HEK293 (cell line): ENCODE measurements around the gene SYNPO2.
"Not testable (repeated sequence)": the region's sequence is repeated elsewhere in the genome, so short reads cannot be mapped to it uniquely, and the experiment has no call there.

ENCODE experiments used
- CTCF ChIA-PET: fragments of 350-600 bp; formaldehyde crosslinking; extraction: SDS; loops from one replicate; lab custom pipeline; 2021; ENCODE audit warnings: antibody characterized with exemption; lab: Yijun Ruan, JAX
- POLR2A ChIA-PET: fragments of 300-600 bp; formaldehyde crosslinking; extraction: SDS; loops from one replicate; lab custom pipeline; 2020; ENCODE audit warnings: antibody characterized with exemption, inconsistent platforms; lab: Yijun Ruan, JAX
- H3K27ac ChIP-seq: fragments of 200-500 bp; sonication (Bioruptor generic); 2 replicates; pipeline ENCODE4 v1.5.1; 2014; ENCODE audit warnings: low read depth, low read length, control low read depth, inconsistent platforms; ENCODE audit errors: extremely low read depth
- H3K36me3 ChIP-seq, 2 experiments: fragments of 200-500 bp in 1 of 2; sonication (Bioruptor generic) in 1 of 2; 1 replicate in 1 of 2; 2 replicates in 1 of 2; pipeline ENCODE4 v1.5.1; 2014 to 2017; ENCODE audit warnings: inconsistent platforms in 2 of 2, low read length in 2 of 2; ENCODE audit not compliant: control insufficient read depth in 2 of 2, insufficient read depth in 1 of 2
- H3K4me1 ChIP-seq: fragments of 200-500 bp; sonication (Bioruptor generic); 2 replicates; pipeline ENCODE4 v1.5.1; 2014; ENCODE audit warnings: mild to moderate bottlenecking, low read length, inconsistent platforms; ENCODE audit not compliant: control insufficient read depth, insufficient read depth
- H3K4me3 ChIP-seq: 2 replicates; pipeline ENCODE4 v1.5.1; 2011; ENCODE audit warnings: low read depth, mild to moderate bottlenecking, control low read depth, low read length, moderate library complexity
- H3K9me3 ChIP-seq: fragments of 200-500 bp; sonication (Bioruptor generic); 2 replicates; pipeline ENCODE4 v1.5.1; 2014; ENCODE audit warnings: low read depth, low read length, inconsistent platforms; ENCODE audit not compliant: control insufficient read depth, insufficient read depth
- ATF2 ChIP-seq: fragments of 450-650 bp; formaldehyde crosslinking; IDR thresholded peaks from 2 replicates; pipeline ENCODE4 v1.5.1; 2016; ENCODE audit warnings: missing biosample characterization, missing genetic modification characterization, low read depth
- GLIS1 ChIP-seq: fragments of 450-650 bp; formaldehyde crosslinking; IDR thresholded peaks from 2 replicates; pipeline ENCODE4 v1.5.1; 2016; ENCODE audit warnings: missing biosample characterization, missing genetic modification characterization
- INSM2 ChIP-seq: fragments of 450-650 bp; formaldehyde crosslinking; IDR thresholded peaks from 2 replicates; pipeline ENCODE4 v1.5.1; 2016; ENCODE audit warnings: missing biosample characterization, missing genetic modification characterization
- MZF1 ChIP-seq: fragments of 450-650 bp; formaldehyde crosslinking; IDR thresholded peaks from 2 replicates; pipeline ENCODE4 v1.5.1; 2017; ENCODE audit warnings: missing biosample characterization, missing genetic modification characterization, borderline replicate concordance
- SP7 ChIP-seq: fragments of 450-650 bp; formaldehyde crosslinking; IDR thresholded peaks from 2 replicates; pipeline ENCODE4 v1.5.1; 2016; ENCODE audit warnings: missing biosample characterization, missing genetic modification characterization
- WT1 ChIP-seq: fragments of 450-650 bp; formaldehyde crosslinking; IDR thresholded peaks from 2 replicates; pipeline ENCODE4 v1.5.1; 2016; ENCODE audit warnings: missing biosample characterization, missing genetic modification characterization
- YY1 ChIP-seq: fragments of 450-650 bp; formaldehyde crosslinking; IDR thresholded peaks from 2 replicates; pipeline ENCODE4 v1.5.1; 2018; ENCODE audit warnings: missing biosample characterization, missing genetic modification characterization
- ZNF146 ChIP-seq: fragments of 450-650 bp; formaldehyde crosslinking; IDR thresholded peaks from 2 replicates; pipeline ENCODE4 v1.5.1; 2016; ENCODE audit warnings: missing biosample characterization, missing genetic modification characterization
- ZNF2 ChIP-seq: fragments of 450-650 bp; formaldehyde crosslinking; IDR thresholded peaks from 2 replicates; pipeline ENCODE4 v1.5.1; 2016; ENCODE audit warnings: missing biosample characterization, missing genetic modification characterization
- ZNF223 ChIP-seq: fragments of 450-650 bp; formaldehyde crosslinking; IDR thresholded peaks from 2 replicates; pipeline ENCODE4 v1.5.1; 2016; ENCODE audit warnings: missing biosample characterization, missing genetic modification characterization
- ZNF423 ChIP-seq: fragments of 450-650 bp; formaldehyde crosslinking; IDR thresholded peaks from 2 replicates; pipeline ENCODE4 v1.5.1; 2016; ENCODE audit warnings: missing biosample characterization, missing genetic modification characterization
- ZNF529 ChIP-seq: fragments of 450-650 bp; formaldehyde crosslinking; IDR thresholded peaks from 2 replicates; pipeline ENCODE4 v1.5.1; 2017; ENCODE audit warnings: missing genetic modification characterization, missing biosample characterization; ENCODE audit not compliant: insufficient replicate concordance
- ZNF549 ChIP-seq: fragments of 450-650 bp; IDR thresholded peaks from 2 replicates; pipeline ENCODE4 v1.5.1; 2018; ENCODE audit warnings: missing biosample characterization, missing genetic modification characterization, mild to moderate bottlenecking, inconsistent platforms, moderate library complexity
- ZNF664 ChIP-seq: fragments of 450-650 bp; formaldehyde crosslinking; IDR thresholded peaks from 2 replicates; pipeline ENCODE4 v1.5.1; 2016; ENCODE audit warnings: missing biosample characterization, missing genetic modification characterization
- ZNF677 ChIP-seq: fragments of 450-650 bp; IDR thresholded peaks from 2 replicates; pipeline ENCODE4 v1.5.0; 2018; ENCODE audit warnings: missing biosample characterization, mild to moderate bottlenecking, missing genetic modification characterization, moderate library complexity
- ZNF701 ChIP-seq: fragments of 450-650 bp; formaldehyde crosslinking; IDR thresholded peaks from 2 replicates; pipeline ENCODE4 v1.5.1; 2016; ENCODE audit warnings: missing biosample characterization, missing genetic modification characterization
- ZNF777 ChIP-seq: fragments of 450-650 bp; formaldehyde crosslinking; IDR thresholded peaks from 2 replicates; pipeline ENCODE4 v1.5.1; 2017; ENCODE audit warnings: missing biosample characterization, missing genetic modification characterization, borderline replicate concordance

Gene SYNPO2

GRCh38 chr4:118975449-118976192 is 87.0 kb downstream of the SYNPO2 start (continued):
- no peak for TF ChIP-seq ZNF549
- TF ChIP-seq ZNF146, result no peak
- TF ChIP-seq, all 188 proteins: peak for 0

GRCh38 chr4:118976193-118976560 is 87.5 kb downstream of the SYNPO2 start:
- POLR2A ChIA-PET, H3K4me1 ChIP-seq, H3K4me3 ChIP-seq, H3K9me3 ChIP-seq, H3K27ac ChIP-seq, H3K36me3 ChIP-seq: not testable (repeated sequence)
- CTCF ChIA-PET, result interaction anchor here (0.5 kb wide), 1 partner anchor 20 kb away, joined by 3 read pairs; no protein-coding TSS in a partner anchor

GRCh38 chr4:118977100-118977499 is 88.4 kb downstream of the SYNPO2 start:
- CTCF ChIA-PET, H3K4me3 ChIP-seq, H3K36me3 ChIP-seq, H3K27ac ChIP-seq, H3K9me3 ChIP-seq, H3K4me1 ChIP-seq, POLR2A ChIA-PET: not testable (repeated sequence)

GRCh38 chr4:118979712-118980111 is 91.1 kb downstream of the SYNPO2 start:
- no peaks in the 10 kb centered on the region for H3K4me1 ChIP-seq
- H3K9me3 ChIP-seq, result no peaks in the 10 kb centered on the region
- CTCF ChIA-PET, result no interaction called here
- H3K4me3 ChIP-seq, result no peak overlapping the region
- H3K36me3 ChIP-seq, result no peaks in the 10 kb centered on the region
- TF ChIP-seq SP7 (tag by site-specific recombination) (peak; percentile 81), ZNF701 (tag by site-specific recombination) (no peak)
- H3K27ac ChIP-seq, result no peak overlapping the region
- POLR2A ChIA-PET, result no interaction called here

- POLR2A ChIA-PET, result no interaction called here
- TF ChIP-seq GLIS1 (tag by site-specific recombination) (peak; percentile 96), ATF2 (tag by site-specific recombination) (0 out of 2 replicates have a peak, but pooled peaks have one; percentile 24), YY1 (tag by site-specific recombination) (no peak), SP7 (tag by site-specific recombination) (peak; percentile 99), MZF1 (tag by site-specific recombination) (no peak), WT1 (tag by site-specific recombination) (0 out of 2 replicates have a peak, but pooled peaks have one; percentile 37)
- TF ChIP-seq, all 188 proteins: peak for 4
- Histone ChIP-seq H3K9me3 (no peaks in the 10 kb centered on the region), H3K36me3 (no peaks in the 10 kb centered on the region), H3K4me1 (no peaks in the 10 kb centered on the region), H3K27ac (no peak overlapping the region), H3K4me3 (no peak overlapping the region)
- CTCF ChIA-PET, result interaction anchor here (0.5 to 2.1 kb wide), 7 partner anchors 8 to 905 kb away, joined by 3 to 6 read pairs (median 3); no protein-coding TSS in a partner anchor
Observed at GRCh38 chr4:118981171-118981838, 92.7 kb downstream of the SYNPO2 start.

- H3K36me3 ChIP-seq, result no peaks in the 10 kb centered on the region
- ChIA-PET POLR2A (no interaction called here), CTCF (interaction anchor here (0.5 to 2.1 kb wide), 7 partner anchors 12 to 904 kb away, joined by 3 to 8 read pairs (median 4); no protein-coding TSS in a partner anchor)
- H3K9me3 ChIP-seq, result no peaks in the 10 kb centered on the region
- H3K27ac ChIP-seq, result no peak overlapping the region
- no peaks in the 10 kb centered on the region for H3K4me1 ChIP-seq
- no peak overlapping the region for H3K4me3 ChIP-seq
- no peak for TF ChIP-seq INSM2 (tag by site-specific recombination)
- peak; percentile 89 for TF ChIP-seq ZNF664 (tag by site-specific recombination)
- TF ChIP-seq ZNF223, result no peak
- no peak for TF ChIP-seq ZNF423 (tag by site-specific recombination)
- TF ChIP-seq ZNF529, result no peak
- no peak for TF ChIP-seq ZNF777 (tag by site-specific recombination)
- no peak for TF ChIP-seq ZNF677 (tag by site-specific recombination)
- no peak for TF ChIP-seq ZNF2 (tag by site-specific recombination)
Observed at GRCh38 chr4:118981839-118982381, 93.3 kb downstream of the SYNPO2 start.
